PFSK-1 (cell line): Measurements from ENCODE around the gene SPSB4.

ENCODE experiments used
- FOXP2 ChIP-seq: optimal IDR thresholded peaks from 2 replicates; pipeline ENCODE3; 2011; ENCODE audit warnings: borderline replicate concordance, control low read depth, inconsistent platforms; ENCODE audit not compliant: insufficient read depth; ENCODE audit errors: extremely low read length, extremely low read depth
- POLR2AphosphoS5 ChIP-seq: IDR thresholded peaks from 2 replicates; pipeline ENCODE4 v1.6.1; 2012; ENCODE audit warnings: low read depth, mild to moderate bottlenecking, control low read depth, low read length, moderate library complexity
- SIN3A ChIP-seq: IDR thresholded peaks from 2 replicates; pipeline ENCODE4 v1.6.1; 2012; ENCODE audit warnings: mild to moderate bottlenecking, low read length, moderate library complexity, borderline replicate concordance; ENCODE audit not compliant: insufficient read depth
- TAF1 ChIP-seq: IDR thresholded peaks from 2 replicates; pipeline ENCODE4 v1.6.1; 2012; ENCODE audit warnings: low read length, control low read depth, borderline replicate concordance; ENCODE audit not compliant: insufficient read depth
- TF ChIP-seq, protein P1 (sequence below), 2 experiments: IDR thresholded peaks; 2 replicates each; pipeline versions ENCODE4 v1.6.1 to v1.8.0; 2011 to 2012; ENCODE audit warnings: low read depth in 2 of 2, low read length in 2 of 2, control low read depth in 1 of 2, inconsistent platforms in 1 of 2, mild to moderate bottlenecking in 1 of 2, moderate library complexity in 1 of 2; ENCODE audit not compliant: insufficient read depth in 1 of 2

The SPSB4 gene

DNA sequence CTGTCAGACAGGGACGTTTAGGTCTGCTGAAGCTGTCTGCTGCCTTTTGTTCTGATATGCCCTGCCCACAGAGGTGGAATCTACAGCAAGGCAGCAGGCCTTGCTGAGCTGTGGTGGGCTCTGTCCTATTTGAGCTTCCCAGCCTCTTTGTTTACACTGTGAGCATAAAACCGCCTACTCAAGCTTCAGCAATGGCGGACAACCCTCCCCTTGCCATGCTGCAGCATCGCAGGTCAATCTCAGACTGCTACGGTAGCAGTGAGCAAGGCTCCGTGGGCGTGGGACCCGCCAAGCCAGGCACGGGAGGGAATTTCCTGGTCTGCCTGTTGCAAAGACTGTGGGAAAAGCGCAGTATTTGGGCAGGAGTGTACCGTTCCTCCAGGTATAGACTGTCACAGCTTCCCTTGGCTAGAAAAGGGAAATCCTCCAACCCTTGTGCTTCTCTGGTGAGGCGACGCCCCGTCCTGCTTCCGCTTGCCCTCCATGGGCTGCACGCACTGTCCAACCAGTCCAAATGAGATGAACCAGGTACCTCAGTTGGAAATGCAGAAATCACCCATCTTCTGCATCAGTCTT lies 71.4 kb downstream of the SPSB4 start:
- TF ChIP-seq POLR2AphosphoS5 (no peak), FOXP2 (no peak), SIN3A (no peak), TAF1 (no peak)
- TF ChIP-seq, protein P1, sequence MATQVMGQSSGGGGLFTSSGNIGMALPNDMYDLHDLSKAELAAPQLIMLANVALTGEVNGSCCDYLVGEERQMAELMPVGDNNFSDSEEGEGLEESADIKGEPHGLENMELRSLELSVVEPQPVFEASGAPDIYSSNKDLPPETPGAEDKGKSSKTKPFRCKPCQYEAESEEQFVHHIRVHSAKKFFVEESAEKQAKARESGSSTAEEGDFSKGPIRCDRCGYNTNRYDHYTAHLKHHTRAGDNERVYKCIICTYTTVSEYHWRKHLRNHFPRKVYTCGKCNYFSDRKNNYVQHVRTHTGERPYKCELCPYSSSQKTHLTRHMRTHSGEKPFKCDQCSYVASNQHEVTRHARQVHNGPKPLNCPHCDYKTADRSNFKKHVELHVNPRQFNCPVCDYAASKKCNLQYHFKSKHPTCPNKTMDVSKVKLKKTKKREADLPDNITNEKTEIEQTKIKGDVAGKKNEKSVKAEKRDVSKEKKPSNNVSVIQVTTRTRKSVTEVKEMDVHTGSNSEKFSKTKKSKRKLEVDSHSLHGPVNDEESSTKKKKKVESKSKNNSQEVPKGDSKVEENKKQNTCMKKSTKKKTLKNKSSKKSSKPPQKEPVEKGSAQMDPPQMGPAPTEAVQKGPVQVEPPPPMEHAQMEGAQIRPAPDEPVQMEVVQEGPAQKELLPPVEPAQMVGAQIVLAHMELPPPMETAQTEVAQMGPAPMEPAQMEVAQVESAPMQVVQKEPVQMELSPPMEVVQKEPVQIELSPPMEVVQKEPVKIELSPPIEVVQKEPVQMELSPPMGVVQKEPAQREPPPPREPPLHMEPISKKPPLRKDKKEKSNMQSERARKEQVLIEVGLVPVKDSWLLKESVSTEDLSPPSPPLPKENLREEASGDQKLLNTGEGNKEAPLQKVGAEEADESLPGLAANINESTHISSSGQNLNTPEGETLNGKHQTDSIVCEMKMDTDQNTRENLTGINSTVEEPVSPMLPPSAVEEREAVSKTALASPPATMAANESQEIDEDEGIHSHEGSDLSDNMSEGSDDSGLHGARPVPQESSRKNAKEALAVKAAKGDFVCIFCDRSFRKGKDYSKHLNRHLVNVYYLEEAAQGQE (IDR thresholded peaks at IDR 0.05; ENCODE audit: insufficient read depth in 1 of 2, low read depth in 2 of 2, low read length in 2 of 2) = no peak

DNA sequence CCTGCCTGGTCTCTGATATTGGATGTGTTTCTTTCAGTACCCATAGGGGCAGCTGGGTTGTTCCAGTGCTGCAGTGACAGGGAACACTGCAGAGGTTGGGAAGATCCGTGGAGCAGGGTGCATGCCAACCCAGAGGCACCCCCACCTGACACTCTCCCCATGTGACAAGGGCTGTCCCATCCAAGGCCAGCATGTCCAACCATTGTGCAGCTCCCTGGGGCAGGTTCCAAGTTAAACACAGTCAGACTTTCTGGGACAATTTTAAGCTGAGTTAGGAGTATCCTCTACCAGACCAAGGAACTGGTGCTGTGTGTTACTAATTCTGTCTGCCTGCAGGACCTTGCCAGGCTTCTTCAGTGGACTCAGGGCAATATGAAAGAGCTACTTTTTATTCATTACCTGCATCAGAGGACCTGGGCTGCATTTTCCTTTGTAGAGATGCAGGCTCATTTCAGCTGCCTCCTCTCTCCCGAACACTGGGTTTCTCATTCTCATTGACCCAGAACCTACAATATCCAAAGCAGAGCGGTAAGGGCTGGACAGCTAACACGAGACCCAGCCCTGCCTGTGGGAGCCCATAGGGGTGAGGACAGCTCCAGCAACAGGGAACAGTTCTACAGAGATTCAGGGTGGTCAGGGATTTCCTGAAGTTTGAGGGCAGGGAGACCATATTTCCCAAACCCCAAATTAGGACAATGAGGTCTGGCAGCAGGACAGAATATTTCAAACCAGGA lies 72.7 kb downstream of the SPSB4 start:
- TF ChIP-seq SIN3A (no peak), POLR2AphosphoS5 (no peak), TAF1 (no peak), FOXP2 (no peak)
- TF ChIP-seq, protein P1 (IDR thresholded peaks at IDR 0.05; ENCODE audit: insufficient read depth in 1 of 2, low read depth in 2 of 2, low read length in 2 of 2) = no peak

DNA sequence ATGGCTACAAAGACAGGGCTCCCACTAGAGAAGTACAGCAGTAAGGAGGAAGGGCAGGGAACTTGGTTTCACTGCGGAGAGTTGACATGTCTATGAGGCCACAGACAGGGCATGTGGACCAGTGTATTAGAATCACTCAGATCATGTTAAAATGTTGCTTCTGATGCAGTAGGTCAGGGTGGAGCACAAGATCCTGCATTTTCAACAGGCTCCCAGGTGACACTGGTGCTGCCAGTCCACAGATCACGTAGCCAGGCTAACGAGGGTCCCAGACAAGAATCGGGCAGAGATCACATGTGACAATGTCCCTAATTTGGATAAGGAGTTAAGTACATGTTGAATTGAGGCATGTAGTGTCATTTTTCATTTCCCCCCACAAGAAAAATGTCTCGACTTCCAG lies 73.6 kb downstream of the SPSB4 start:
- TF ChIP-seq SIN3A = no peak
- TF ChIP-seq, protein P1 (IDR thresholded peaks at IDR 0.05; ENCODE audit: insufficient read depth in 1 of 2, low read depth in 2 of 2, low read length in 2 of 2) = no peak
- TF ChIP-seq FOXP2 = no peak
- no peak for TF ChIP-seq TAF1
- TF ChIP-seq POLR2AphosphoS5 = no peak

DNA sequence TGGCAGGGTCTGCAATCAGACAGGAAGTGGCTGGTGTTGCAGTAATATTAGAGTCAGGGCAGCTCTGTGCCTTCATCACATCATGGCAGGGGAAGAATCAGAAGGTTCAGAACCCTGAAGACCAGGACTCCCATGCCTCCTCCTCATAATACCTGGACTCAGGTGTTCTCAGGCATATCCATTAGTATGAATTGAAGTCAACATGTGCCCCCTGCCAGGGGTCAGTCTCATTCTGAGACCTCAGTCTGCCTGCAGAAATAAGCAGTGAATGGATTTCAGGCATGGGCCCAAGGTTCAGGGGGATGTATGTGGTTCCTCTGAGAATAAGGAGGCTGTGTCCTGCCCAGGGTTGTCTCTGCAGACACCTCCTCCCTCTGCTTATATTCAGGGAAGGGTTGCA lies 74.2 kb downstream of the SPSB4 start:
- TF ChIP-seq, protein P1 (IDR thresholded peaks at IDR 0.05; ENCODE audit: insufficient read depth in 1 of 2, low read depth in 2 of 2, low read length in 2 of 2) = no peak
- TF ChIP-seq SIN3A = no peak
- no peak for TF ChIP-seq TAF1
- no peak for TF ChIP-seq FOXP2
- no peak for TF ChIP-seq POLR2AphosphoS5
